Tibial nerve (tissue), 4 donors: ENCODE measurements around the gene GNA14. TPM values are rescaled to one million over a fixed set of nuclear protein-coding genes. Genes with fewer than 3 reads are reported as not detected.

ENCODE experiments used
- DNase-seq, 2 donors: peaks; one replicate each; pipeline ENCODE4 v3.0.0-alpha.2; 2019; ENCODE audit warnings: low spot score in 2 of 2
- H3K27ac ChIP-seq, 4 donors: fragments of 200-600 bp; sonication (generic) in 3 of 4; one replicate each; pipeline ENCODE4 v1.5.1; 2017 to 2019; ENCODE audit warnings: mild to moderate bottlenecking in 1 of 4
- H3K27me3 ChIP-seq, 2 donors: fragments of 200-600 bp; sonication (generic) in 1 of 2; one replicate each; pipeline versions ENCODE4 v1.5.1 to v1.6.0; 2017 to 2019
- H3K36me3 ChIP-seq, 3 donors: fragments of 200-600 bp; sonication (generic); one replicate each; pipeline ENCODE4 v1.5.1; 2018 to 2019
- H3K4me1 ChIP-seq, 4 donors: fragments of 200-600 bp; sonication (generic) in 3 of 4; one replicate each; pipeline ENCODE4 v1.5.1; 2017 to 2019
- H3K4me3 ChIP-seq, 4 donors: fragments of 200-600 bp; sonication (generic) in 3 of 4; one replicate each; pipeline ENCODE4 v1.5.1; 2017 to 2019; ENCODE audit warnings: mild to moderate bottlenecking in 1 of 4, moderate library complexity in 1 of 4
- H3K9me3 ChIP-seq, 4 donors: fragments of 200-600 bp; sonication (generic) in 3 of 4; one replicate each; pipeline ENCODE4 v1.5.1; 2017 to 2019
- EP300 ChIP-seq, 2 donors: sonication (generic); formaldehyde crosslinking; IDR thresholded peaks; one replicate each; pipeline ENCODE4 v1.6.1; 2017; ENCODE audit warnings: antibody characterized with exemption in 2 of 2, mild to moderate bottlenecking in 1 of 2
- POLR2A ChIP-seq, 2 donors: fragments of 450-650 bp; IDR thresholded peaks; one replicate each; pipeline ENCODE4 v1.6.1; 2017; ENCODE audit warnings: antibody characterized with exemption in 2 of 2, mild to moderate bottlenecking in 2 of 2, moderate library complexity in 2 of 2
- WGBS, 2 donors: methylation state at CpG; one replicate each; pipeline ENCODE4 v1.1.5; 2018; 5-methylcytosine and 5-hydroxymethylcytosine counted together
- total RNA-seq, 4 donors: library from RNA; depleted of rRNA; stranded (reverse); fragments of >200 nt; gene quantifications; one replicate each; pipeline ENCODE4 v1.1.0, GENCODE V29; 2016
- TF ChIP-seq, protein P1 (sequence below), 5 experiments: fragments of 200-600 bp in 3 of 5; fragments of 450-650 bp in 2 of 5; sonication (generic) in 3 of 5; IDR thresholded peaks; one replicate each; pipeline ENCODE4 v1.5.1; 2016 to 2019; ENCODE audit warnings: antibody characterized with exemption in 5 of 5, mild to moderate bottlenecking in 3 of 5, moderate library complexity in 2 of 5

Gene GNA14
- total RNA-seq, 4 donors from 2014 or later, result 0.84 to 7.1 (median 3.6) TPM

DNA sequence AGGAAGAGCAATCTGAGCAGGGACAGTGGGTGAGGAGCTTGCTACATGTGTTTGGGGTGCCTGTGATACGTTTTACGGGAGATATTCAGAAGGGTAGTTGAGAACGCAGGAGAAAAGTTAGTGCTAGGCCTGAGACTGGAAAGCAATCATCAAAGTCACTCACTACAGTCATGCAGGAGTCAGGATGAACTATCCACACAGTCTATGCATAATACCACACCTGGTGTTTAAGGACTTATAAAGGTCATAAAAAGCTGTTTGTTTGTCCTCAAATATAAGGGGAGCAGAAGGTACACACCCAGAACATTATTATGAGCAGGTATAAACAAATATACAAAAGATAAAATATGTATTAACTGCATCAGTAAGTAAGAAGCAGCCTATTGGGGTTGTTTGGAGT, 176.6 kb downstream of the GNA14 start:
- no peak for DNase-seq
- no peak overlapping the region for H3K4me3 ChIP-seq
- no peaks in the 10 kb centered on the region for H3K27me3 ChIP-seq
- TF ChIP-seq, protein P1, sequence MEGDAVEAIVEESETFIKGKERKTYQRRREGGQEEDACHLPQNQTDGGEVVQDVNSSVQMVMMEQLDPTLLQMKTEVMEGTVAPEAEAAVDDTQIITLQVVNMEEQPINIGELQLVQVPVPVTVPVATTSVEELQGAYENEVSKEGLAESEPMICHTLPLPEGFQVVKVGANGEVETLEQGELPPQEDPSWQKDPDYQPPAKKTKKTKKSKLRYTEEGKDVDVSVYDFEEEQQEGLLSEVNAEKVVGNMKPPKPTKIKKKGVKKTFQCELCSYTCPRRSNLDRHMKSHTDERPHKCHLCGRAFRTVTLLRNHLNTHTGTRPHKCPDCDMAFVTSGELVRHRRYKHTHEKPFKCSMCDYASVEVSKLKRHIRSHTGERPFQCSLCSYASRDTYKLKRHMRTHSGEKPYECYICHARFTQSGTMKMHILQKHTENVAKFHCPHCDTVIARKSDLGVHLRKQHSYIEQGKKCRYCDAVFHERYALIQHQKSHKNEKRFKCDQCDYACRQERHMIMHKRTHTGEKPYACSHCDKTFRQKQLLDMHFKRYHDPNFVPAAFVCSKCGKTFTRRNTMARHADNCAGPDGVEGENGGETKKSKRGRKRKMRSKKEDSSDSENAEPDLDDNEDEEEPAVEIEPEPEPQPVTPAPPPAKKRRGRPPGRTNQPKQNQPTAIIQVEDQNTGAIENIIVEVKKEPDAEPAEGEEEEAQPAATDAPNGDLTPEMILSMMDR (IDR thresholded peaks at IDR 0.05), result no peak
- TF ChIP-seq POLR2A (IDR thresholded peaks at IDR 0.05) (no peak), EP300 (IDR thresholded peaks at IDR 0.05) (no peak)
- H3K9me3 ChIP-seq, result peaks cover 0 to 18% (median 3%) of the 10 kb centered on the region in 4 donors
- no peaks in the 10 kb centered on the region for H3K36me3 ChIP-seq
- H3K4me1 ChIP-seq, result no peaks in the 10 kb centered on the region
- 93% methylated on average over 3 of the region's 3 CpGs for WGBS, 2 donors
- no peak overlapping the region for H3K27ac ChIP-seq

DNA sequence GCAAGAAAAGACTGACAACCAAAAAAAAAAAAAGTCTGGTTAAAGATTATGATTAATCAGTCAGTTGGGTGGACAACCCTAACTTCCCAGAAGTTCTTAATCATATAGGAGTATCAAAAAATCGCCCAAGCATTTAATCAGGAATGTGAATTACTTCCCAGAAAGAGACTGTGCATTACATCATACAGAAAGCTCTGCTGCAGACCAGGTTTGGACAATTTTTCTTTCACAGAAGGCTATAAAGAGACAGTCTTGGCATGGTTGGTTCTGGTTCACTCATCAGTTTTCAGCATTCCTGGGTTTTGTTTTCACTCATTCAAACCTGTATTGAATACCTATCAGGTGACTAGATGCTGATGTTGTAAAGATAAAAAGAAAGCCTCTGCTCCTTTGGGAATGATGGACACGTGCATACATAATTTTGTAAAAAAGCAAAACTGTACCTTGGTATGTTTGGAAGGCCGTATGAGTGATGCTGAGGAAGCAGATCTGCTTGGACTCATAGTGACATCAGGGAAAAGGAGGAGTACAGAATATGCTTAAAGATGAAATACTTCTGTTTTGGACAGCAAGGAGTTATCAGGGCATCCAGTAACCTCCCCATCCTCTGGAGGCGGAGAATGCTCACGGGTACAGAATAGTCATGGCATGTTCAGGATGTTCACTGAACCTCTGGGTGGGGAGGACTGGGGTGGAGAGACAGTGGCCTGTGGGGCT, 178.4 kb downstream of the GNA14 start:
- H3K36me3 ChIP-seq, result no peaks in the 10 kb centered on the region
- no peak overlapping the region for H3K27ac ChIP-seq
- H3K4me3 ChIP-seq, result no peak overlapping the region
- DNase-seq, result no peak
- H3K27me3 ChIP-seq, result no peaks in the 10 kb centered on the region
- WGBS, 2 donors, result 74 to 83% methylated on average over 5 of the region's 5 CpGs
- no peaks in the 10 kb centered on the region for H3K4me1 ChIP-seq
- TF ChIP-seq, protein P1 (IDR thresholded peaks at IDR 0.05), result no peak
- TF ChIP-seq POLR2A (IDR thresholded peaks at IDR 0.05), result no peak
- no peak for TF ChIP-seq EP300 (IDR thresholded peaks at IDR 0.05)
- peaks cover 0 to 18% (median 3%) of the 10 kb centered on the region in 4 donors for H3K9me3 ChIP-seq

DNA sequence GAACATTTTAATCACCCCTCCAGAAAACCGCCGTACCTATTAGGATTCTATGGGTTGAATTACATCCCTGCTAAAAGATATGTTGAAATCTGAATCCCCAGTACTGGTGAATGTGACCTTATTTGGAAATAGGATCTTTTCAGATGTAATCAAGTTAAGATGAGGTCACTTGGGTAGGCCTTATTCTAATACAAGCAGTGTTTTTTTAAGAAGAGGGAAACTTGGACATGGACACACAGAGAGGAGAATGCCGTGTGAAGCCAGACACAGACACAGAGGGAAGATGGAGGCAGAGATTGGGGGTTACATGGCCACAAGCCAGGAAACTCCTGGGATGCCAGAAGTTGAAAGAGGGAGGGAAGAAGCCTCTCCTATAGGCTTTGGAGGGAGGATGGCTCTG, 183.5 kb downstream of the GNA14 start:
- Histone ChIP-seq H3K4me3 (no peak overlapping the region), H3K27me3 (no peaks in the 10 kb centered on the region), H3K9me3 (no peaks in the 10 kb centered on the region), H3K36me3 (no peaks in the 10 kb centered on the region), H3K4me1 (no peaks in the 10 kb centered on the region), H3K27ac (no peak overlapping the region)
- DNase-seq, result no peak
- TF ChIP-seq, protein P1 (IDR thresholded peaks at IDR 0.05), result no peak
- TF ChIP-seq EP300 (IDR thresholded peaks at IDR 0.05) (no peak), POLR2A (IDR thresholded peaks at IDR 0.05) (no peak)
- 71 to 88% methylated on average over 3 of the region's 3 CpGs for WGBS, 2 donors

DNA sequence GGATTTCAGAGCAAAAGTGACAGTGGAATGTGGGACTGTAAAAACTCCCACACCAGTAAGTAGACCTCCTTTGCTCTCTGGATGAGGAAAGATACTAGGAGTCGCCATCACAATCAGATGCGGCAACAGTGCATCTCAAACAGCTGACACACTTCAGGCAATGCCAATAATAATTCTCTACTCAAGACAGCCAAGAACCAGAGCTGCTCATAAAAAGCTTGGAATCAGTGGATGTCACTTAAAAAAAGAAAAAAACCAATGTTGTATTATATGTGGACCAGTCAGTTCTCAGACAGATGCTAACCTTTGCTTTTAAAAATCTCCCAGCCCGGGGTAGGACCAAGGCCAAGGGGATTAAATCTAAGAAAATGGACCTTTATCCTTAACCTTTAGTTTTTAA, 185.0 kb downstream of the GNA14 start:
- 62 to 64% methylated on average over 3 of the region's 3 CpGs for WGBS, 2 donors
- no peaks in the 10 kb centered on the region for H3K27me3 ChIP-seq
- TF ChIP-seq, protein P1 (IDR thresholded peaks at IDR 0.05), result no peak
- TF ChIP-seq POLR2A (IDR thresholded peaks at IDR 0.05) (no peak), EP300 (IDR thresholded peaks at IDR 0.05) (no peak)
- no peaks in the 10 kb centered on the region for H3K9me3 ChIP-seq
- no peak for DNase-seq
- no peak overlapping the region for H3K27ac ChIP-seq
- H3K36me3 ChIP-seq, result no peaks in the 10 kb centered on the region
- no peak overlapping the region for H3K4me3 ChIP-seq
- peaks cover 0 to 2% (median 0%) of the 10 kb centered on the region in 4 donors for H3K4me1 ChIP-seq

DNA sequence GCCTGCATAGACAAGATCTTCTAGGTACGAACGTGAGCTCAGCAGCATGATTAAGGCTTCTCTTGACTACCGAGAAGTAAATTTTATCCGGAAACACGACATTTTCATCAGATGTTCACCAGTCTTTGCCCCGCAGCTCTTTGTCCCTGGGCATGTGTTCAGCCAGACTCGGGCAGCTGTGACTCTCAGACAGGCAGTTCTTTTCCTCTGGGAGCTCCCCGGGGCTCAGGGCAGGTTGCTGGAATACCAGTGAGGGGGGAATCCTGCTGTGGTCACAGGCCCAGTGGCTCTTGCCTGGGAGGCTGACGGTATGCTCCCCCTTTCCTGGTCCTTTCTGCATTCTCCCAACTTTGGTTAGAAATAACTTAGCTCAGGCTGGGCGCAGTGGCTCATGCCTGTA, 186.1 kb downstream of the GNA14 start:
- no peak overlapping the region for H3K27ac ChIP-seq
- 80 to 83% methylated on average over 10 of the region's 10 CpGs for WGBS, 2 donors

More for the DNA sequence above, 186.1 kb downstream of the GNA14 start:
- peaks cover 0 to 11% (median 0%) of the 10 kb centered on the region in 4 donors for H3K4me1 ChIP-seq
- TF ChIP-seq POLR2A (IDR thresholded peaks at IDR 0.05) (no peak), EP300 (IDR thresholded peaks at IDR 0.05) (no peak)
- TF ChIP-seq, protein P1 (IDR thresholded peaks at IDR 0.05), result no peak
- DNase-seq, result no peak
- no peak overlapping the region for H3K4me3 ChIP-seq
- no peaks in the 10 kb centered on the region for H3K27me3 ChIP-seq
- no peaks in the 10 kb centered on the region for H3K36me3 ChIP-seq
- H3K9me3 ChIP-seq, result no peaks in the 10 kb centered on the region
